Urinary bladder (tissue), 4 donors: ENCODE measurements around the gene MYO3B. TPM values are rescaled to one million over a fixed set of nuclear protein-coding genes. Genes with fewer than 3 reads are reported as not detected.

Experiments used
- DNase-seq: peaks from one replicate; pipeline ENCODE4 v3.0.0-alpha.2; 2015; ENCODE audit errors: extremely low spot score
- H3K27ac ChIP-seq: one replicate; pipeline ENCODE4 v1.5.1; 2013; ENCODE audit warnings: low read depth, mild to moderate bottlenecking, moderate library complexity
- H3K36me3 ChIP-seq: one replicate; pipeline ENCODE4 v1.6.1; 2013; ENCODE audit warnings: mild to moderate bottlenecking, moderate library complexity; ENCODE audit not compliant: insufficient read depth
- H3K4me1 ChIP-seq: one replicate; pipeline ENCODE4 v1.6.1; 2013; ENCODE audit warnings: mild to moderate bottlenecking, moderate library complexity; ENCODE audit not compliant: insufficient read depth
- H3K4me3 ChIP-seq: one replicate; pipeline ENCODE4 v1.5.1; 2013; ENCODE audit warnings: low read depth, low read length
- WGBS: extraction: QIAGEN DNeasy Blood & Tissue Kit; methylation state at CpG from one replicate; pipeline ENCODE4 v1.1.7; 2013; 5-methylcytosine and 5-hydroxymethylcytosine counted together
- polyA plus RNA-seq: library from polyadenylated mRNA; stranded (reverse); fragments of 200-250 nt; gene quantifications from one replicate; pipeline ENCODE4 v1.2.3, GENCODE V29; 2013
- total RNA-seq: library from RNA; depleted of rRNA; stranded (reverse); fragments of >200 nt; gene quantifications from one replicate; pipeline ENCODE4 v1.2.3, GENCODE V29; 2014
- donor health status: healthy with polysubstance abuse.
- donor health status: healthy.

Gene MYO3B
- total and polyA plus RNA-seq, 2 donors = 0.44 to 2.8 TPM

GRCh38 chr2:170353723-170354122, 175.8 kb downstream of the MYO3B start:
- WGBS = 82% methylated on average over 2 of the region's 2 CpGs
- Histone ChIP-seq H3K4me3 (no peak overlapping the region), H3K27ac (no peak overlapping the region)

DNA sequence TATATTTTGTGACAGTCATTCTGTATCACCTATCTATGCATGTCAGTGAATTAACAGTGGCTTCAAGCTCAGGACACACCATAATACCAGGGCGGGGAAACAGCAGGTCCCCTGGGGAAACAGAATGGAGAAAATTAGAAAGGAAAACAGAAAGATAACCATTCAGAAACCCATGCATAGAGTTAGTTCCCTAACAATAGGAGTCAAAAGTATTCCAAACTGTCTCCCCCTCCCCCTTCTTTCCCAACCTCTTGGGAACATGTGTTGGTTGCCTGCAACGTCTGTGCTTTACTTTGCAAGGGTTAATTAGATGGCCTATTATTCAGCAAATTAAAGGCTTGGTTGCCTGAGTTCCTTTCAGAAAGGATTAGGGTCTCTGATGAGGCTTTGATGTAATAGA, 176.4 kb downstream of the MYO3B start:
- no peak overlapping the region for H3K4me3 ChIP-seq
- H3K4me1 ChIP-seq = no peaks in the 10 kb centered on the region
- no peak for DNase-seq
- H3K36me3 ChIP-seq = no peaks in the 10 kb centered on the region
- H3K27ac ChIP-seq = no peak overlapping the region
- WGBS = 45% methylated on average over 2 of the region's 2 CpGs

More at GRCh38 chr2:170353723-170354122, 175.8 kb downstream of the MYO3B start:
- Histone ChIP-seq H3K4me1 (no peaks in the 10 kb centered on the region), H3K36me3 (no peaks in the 10 kb centered on the region)
- DNase-seq = no peak

DNA sequence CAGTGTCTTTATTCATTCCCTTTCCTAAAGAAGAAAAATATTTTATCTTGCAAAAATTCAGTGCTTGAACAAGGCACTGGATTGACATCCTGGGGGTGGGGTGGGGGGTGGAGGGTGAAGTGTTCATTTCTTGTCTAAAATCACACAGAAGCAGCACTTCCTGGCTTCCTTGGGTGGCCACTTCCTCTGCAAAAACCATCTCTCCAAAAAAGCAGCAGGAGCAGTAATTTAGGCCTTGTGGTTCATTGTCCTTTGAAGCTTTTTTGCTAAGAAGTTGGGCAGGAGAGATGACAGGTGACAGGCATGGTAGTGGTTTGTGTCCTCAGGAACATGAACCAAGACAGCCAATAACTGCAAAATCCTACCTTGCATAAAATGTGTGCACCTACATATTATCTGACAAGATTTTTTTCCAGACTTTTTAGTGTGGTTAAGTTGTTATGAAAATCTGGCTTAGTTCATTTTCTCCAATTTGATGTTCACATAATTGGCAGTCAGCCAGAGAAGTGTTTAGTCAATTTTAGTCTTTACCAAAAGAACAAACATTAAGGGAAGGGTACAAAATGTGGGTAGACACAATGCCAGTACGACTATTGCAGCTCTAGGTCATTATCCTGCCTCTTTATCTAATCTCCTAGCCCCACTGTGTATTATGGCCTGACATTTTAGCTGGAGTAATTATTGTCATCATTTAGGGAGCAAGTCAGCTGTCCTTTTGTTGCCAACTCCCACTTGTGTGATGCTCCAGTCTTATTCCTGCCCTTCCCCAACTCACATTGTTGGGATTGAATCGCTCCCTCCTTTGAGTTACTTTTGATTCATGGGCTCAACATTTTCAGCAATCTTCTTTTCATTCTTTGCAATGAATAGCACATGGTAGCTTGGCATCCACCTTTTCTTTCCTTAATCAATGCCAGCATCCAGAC, 177.2 kb downstream of the MYO3B start:
- H3K4me3 ChIP-seq = no peak overlapping the region
- no peaks in the 10 kb centered on the region for H3K4me1 ChIP-seq
- no peak overlapping the region for H3K27ac ChIP-seq
- 73% methylated on average over 2 of the region's 2 CpGs for WGBS
- no peak for DNase-seq
- no peaks in the 10 kb centered on the region for H3K36me3 ChIP-seq

DNA sequence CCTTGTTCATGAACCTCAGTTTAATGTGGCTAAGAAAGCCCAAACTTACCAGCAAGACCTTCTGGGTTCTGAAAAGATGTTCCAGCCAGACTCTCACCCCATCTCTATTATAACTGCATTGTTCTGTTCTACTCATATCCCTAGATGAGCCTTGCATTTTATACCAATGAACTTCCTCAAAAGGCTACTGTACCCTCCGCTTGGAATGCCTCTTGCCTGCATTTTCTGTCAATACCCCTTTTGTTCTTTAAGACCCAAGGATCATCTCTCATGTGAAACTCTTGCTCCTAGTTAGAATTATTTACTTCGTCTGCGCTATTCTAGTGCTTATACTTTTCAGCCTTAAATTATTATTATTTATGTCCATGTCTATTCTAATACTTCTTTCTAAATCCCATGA, 181.5 kb downstream of the MYO3B start:
- 83% methylated on average over 3 of the region's 3 CpGs for WGBS
- no peak overlapping the region for H3K27ac ChIP-seq

DNA sequence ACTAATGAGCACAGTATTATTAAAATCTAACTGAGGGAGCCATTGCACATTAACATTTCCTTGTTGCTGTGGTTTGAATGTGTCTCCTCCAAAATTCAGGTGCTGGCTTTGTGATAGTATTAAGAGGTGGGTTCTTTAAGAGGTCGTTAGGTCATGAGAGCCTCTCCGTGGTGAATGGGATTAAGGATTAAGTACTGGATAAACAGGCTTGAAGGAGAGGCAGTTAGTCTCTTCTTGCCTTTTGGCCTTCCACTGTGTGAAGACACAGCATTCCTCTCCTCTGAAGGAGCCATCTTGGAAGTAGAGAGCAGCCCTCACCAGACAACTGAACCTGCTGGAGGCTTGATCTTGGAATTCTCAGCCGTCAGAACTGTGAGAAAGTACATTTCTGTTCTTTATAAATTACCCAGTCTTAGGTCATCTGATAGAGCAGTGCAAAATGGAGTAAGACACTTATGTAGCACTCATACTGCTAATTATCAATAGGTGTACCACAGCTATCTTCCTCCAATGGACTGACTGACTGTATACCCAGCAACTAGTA, 182.7 kb downstream of the MYO3B start:
- 51% methylated on average over 3 of the region's 3 CpGs for WGBS
- no peaks in the 10 kb centered on the region for H3K36me3 ChIP-seq
- DNase-seq = no peak

More for the DNA sequence above, 181.5 kb downstream of the MYO3B start:
- DNase-seq = no peak
- Histone ChIP-seq H3K4me1 (no peaks in the 10 kb centered on the region), H3K4me3 (no peak overlapping the region), H3K36me3 (no peaks in the 10 kb centered on the region)

GRCh38 chr2:170361090-170361936, 183.4 kb downstream of the MYO3B start:
- WGBS = 27% methylated on average over 5 of the region's 5 CpGs
- Histone ChIP-seq H3K4me1 (no peaks in the 10 kb centered on the region), H3K27ac (no peak overlapping the region), H3K36me3 (no peaks in the 10 kb centered on the region), H3K4me3 (no peak overlapping the region)
- no peak for DNase-seq

More for the DNA sequence above, 182.7 kb downstream of the MYO3B start:
- Histone ChIP-seq H3K4me3 (no peak overlapping the region), H3K4me1 (no peaks in the 10 kb centered on the region), H3K27ac (no peak overlapping the region)

DNA sequence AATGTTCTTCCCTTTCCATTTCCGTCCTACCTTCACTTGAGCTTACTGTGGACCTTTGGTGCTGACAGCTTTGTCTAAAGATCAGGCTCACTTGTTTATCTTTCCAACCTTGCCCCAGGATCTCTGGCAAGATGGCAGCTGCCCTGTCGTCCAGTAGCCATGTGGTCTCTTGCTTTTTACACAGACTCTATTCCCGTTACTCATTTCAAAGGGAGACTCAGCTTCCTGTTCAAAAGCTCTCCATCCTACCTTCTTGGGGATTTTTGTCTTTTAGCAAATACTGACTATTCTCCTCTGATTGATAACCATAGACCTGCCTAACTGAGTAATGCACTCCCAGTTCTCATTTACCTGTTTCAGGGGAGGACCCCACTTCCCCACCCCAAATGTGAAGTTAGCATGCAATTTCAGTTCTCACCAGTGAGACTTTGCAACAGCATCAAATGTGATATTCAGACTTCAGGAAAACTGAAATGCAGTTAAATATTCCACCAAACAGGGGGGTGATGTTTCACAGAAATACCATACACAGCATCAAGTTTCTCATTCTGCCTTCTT, 184.4 kb downstream of the MYO3B start:
- Histone ChIP-seq H3K4me1 (no peaks in the 10 kb centered on the region), H3K27ac (no peak overlapping the region), H3K36me3 (no peaks in the 10 kb centered on the region), H3K4me3 (no peak overlapping the region)
- WGBS = 80% methylated on average over 3 of the region's 3 CpGs
- DNase-seq = no peak

DNA sequence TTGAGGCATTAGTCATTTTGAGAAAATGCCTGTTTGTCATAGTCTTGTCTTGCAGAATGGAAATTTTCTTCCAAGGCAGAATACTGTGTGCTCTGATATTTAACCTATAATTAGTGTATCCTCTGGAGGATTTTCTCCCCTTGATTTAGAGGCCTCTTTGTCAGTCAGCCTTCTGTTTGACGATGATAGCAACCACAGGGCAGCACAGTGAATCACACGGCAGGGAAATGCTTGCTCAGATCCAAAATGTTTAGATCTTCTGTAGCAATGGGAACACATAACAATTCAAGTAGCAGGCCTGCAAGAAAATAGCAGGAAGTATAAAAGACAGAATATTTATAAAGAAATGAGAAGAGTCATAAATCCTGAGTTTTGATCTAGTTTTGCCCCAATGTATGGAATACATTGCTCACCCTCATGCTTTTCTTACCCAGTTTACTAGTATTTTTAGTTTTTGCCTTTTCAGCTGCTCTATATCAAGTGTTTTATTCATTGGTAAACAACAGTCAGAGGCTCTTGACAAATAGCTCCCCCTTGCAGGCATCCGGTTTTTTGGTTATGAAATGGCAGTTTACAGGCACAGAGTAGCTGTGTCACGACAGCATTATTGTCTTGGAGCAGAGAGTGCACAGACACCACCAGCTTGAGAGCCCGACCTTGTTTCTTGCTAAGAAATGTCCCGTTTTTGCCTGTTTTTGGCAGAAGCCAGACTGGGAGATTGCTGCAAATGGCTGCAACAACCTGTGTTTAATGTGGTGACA, 185.1 kb downstream of the MYO3B start:
- 55% methylated on average over 6 of the region's 6 CpGs for WGBS
- DNase-seq = no peak
- no peaks in the 10 kb centered on the region for H3K4me1 ChIP-seq
- H3K36me3 ChIP-seq = no peaks in the 10 kb centered on the region
- H3K27ac ChIP-seq = no peak overlapping the region
- no peak overlapping the region for H3K4me3 ChIP-seq

GRCh38 chr2:170365003-170365402, 187.1 kb downstream of the MYO3B start:
- Histone ChIP-seq H3K36me3 (no peaks in the 10 kb centered on the region), H3K4me3 (no peak overlapping the region), H3K4me1 (no peaks in the 10 kb centered on the region), H3K27ac (no peak overlapping the region)
- WGBS = 72% methylated on average over 6 of the region's 6 CpGs
- DNase-seq = no peak

- WGBS = 83% methylated on average over 3 of the region's 3 CpGs
- Histone ChIP-seq H3K36me3 (no peaks in the 10 kb centered on the region), H3K27ac (no peak overlapping the region), H3K4me1 (no peaks in the 10 kb centered on the region), H3K4me3 (no peak overlapping the region)
- DNase-seq = no peak
These were observed 187.7 kb downstream of the MYO3B start for GRCh38 chr2:170365686-170366085.

- DNase-seq = no peak
- 65% methylated on average over 5 of the region's 5 CpGs for WGBS
- no peaks in the 10 kb centered on the region for H3K4me1 ChIP-seq
- H3K27ac ChIP-seq = no peak overlapping the region
- H3K36me3 ChIP-seq = no peaks in the 10 kb centered on the region
- H3K4me3 ChIP-seq = no peak overlapping the region
These were observed 190.4 kb downstream of the MYO3B start for GRCh38 chr2:170368370-170368769.

GRCh38 chr2:170369228-170369627, 191.3 kb downstream of the MYO3B start:
- DNase-seq = no peak
- H3K4me3 ChIP-seq = no peak overlapping the region
- no peaks in the 10 kb centered on the region for H3K36me3 ChIP-seq
- no peak overlapping the region for H3K27ac ChIP-seq
- WGBS = 84% methylated on average over 2 of the region's 2 CpGs
- no peaks in the 10 kb centered on the region for H3K4me1 ChIP-seq

- whole genome bisulfite sequencing = 16% methylated on average over 1 of the region's 1 CpG
- H3K36me3 ChIP-seq = no peaks in the 10 kb centered on the region
- H3K27ac ChIP-seq = no peak overlapping the region
- no peak overlapping the region for H3K4me3 ChIP-seq
- H3K4me1 ChIP-seq = no peaks in the 10 kb centered on the region
- no peak for DNase-seq
These were observed 191.9 kb downstream of the MYO3B start for GRCh38 chr2:170369894-170370293.
